Cardiac muscle cell (in vitro differentiated cells and primary cell): Measurements from ENCODE around the gene SLC13A3. TPM values are rescaled to one million over a fixed set of nuclear protein-coding genes. Genes with fewer than 3 reads are reported as not detected.

Experiments used
- DNase-seq, 2 donors: peaks; one replicate each; pipeline versions ENCODE4 v3.0.0 to v3.0.0-alpha.2; 2010 to 2017; ENCODE audit warnings: low read depth in 1 of 2, low spot score in 1 of 2
- H3K27ac ChIP-seq: fragments of 200-600 bp; sonication (generic); 2 replicates; pipeline ENCODE4 v1.5.1; 2016
- H3K27me3 ChIP-seq: fragments of 200-600 bp; sonication (generic); 2 replicates; pipeline ENCODE4 v1.6.0; 2016; ENCODE audit warnings: control low read depth
- H3K36me3 ChIP-seq: fragments of 200-600 bp; sonication (generic); 2 replicates; pipeline ENCODE4 v1.5.1; 2016; ENCODE audit warnings: control low read depth
- H3K4me1 ChIP-seq: fragments of 200-600 bp; sonication (generic); 2 replicates; pipeline ENCODE4 v1.8.1; 2017; ENCODE audit warnings: low read depth, mild to moderate bottlenecking, mixed run types
- H3K4me3 ChIP-seq: fragments of 200-600 bp; sonication (generic); 2 replicates; pipeline ENCODE4 v1.5.1; 2016; ENCODE audit warnings: mild to moderate bottlenecking
- H3K9me3 ChIP-seq: fragments of 200-600 bp; sonication (generic); 2 replicates; pipeline ENCODE4 v1.5.1; 2017; ENCODE audit warnings: low read depth, mild to moderate bottlenecking, control low read depth
- CTCF ChIP-seq: IDR thresholded peaks from 2 replicates; pipeline ENCODE4 v1.5.1; 2012; ENCODE audit warnings: low read depth, mild to moderate bottlenecking, low read length
- polyA plus RNA-seq: library from polyadenylated mRNA; unstranded; fragments of >200 nt; fragmentation: Nextera tagmentation; extraction: Ambion mirVana; gene quantifications from 2 replicates; pipeline ENCODE4 v1.2.1, GENCODE V29; 2016
- total RNA-seq: library from RNA; depleted of rRNA; stranded (reverse); fragments of >200 nt; gene quantifications from 2 replicates; pipeline ENCODE4 v1.2.3, GENCODE V29; 2016

The SLC13A3 gene
- total and polyA plus RNA-seq, 2 experiments from 2014 or later = 2.1 to 3.9 TPM

- TF ChIP-seq CTCF = no peak
- Histone ChIP-seq H3K27me3 (no peaks in the 10 kb centered on the region), H3K27ac (no peak overlapping the region), H3K4me3 (no peak overlapping the region), H3K4me1 (peaks cover 6% of the 10 kb centered on the region), H3K36me3 (no peaks in the 10 kb centered on the region), H3K9me3 (no peaks in the 10 kb centered on the region)
- DNase-seq = no peak
Measured at GRCh38 chr20:46549188-46549972, 101.9 kb downstream of the SLC13A3 start.

GRCh38 chr20:46548688-46549087 is 102.6 kb downstream of the SLC13A3 start:
- Histone ChIP-seq H3K36me3 (no peaks in the 10 kb centered on the region), H3K9me3 (no peaks in the 10 kb centered on the region), H3K4me3 (no peak overlapping the region), H3K27me3 (no peaks in the 10 kb centered on the region), H3K4me1 (peaks cover 6% of the 10 kb centered on the region), H3K27ac (no peak overlapping the region)
- no peak for DNase-seq
- TF ChIP-seq CTCF = no peak

GRCh38 chr20:46547995-46548394 is 103.3 kb downstream of the SLC13A3 start:
- Histone ChIP-seq H3K4me3 (no peak overlapping the region), H3K4me1 (peaks cover 4% of the 10 kb centered on the region), H3K9me3 (no peaks in the 10 kb centered on the region), H3K36me3 (no peaks in the 10 kb centered on the region), H3K27me3 (no peaks in the 10 kb centered on the region), H3K27ac (no peak overlapping the region)
- no peak for TF ChIP-seq CTCF
- DNase-seq = no peak

- Histone ChIP-seq H3K4me3 (no peak overlapping the region), H3K27me3 (no peaks in the 10 kb centered on the region), H3K9me3 (no peaks in the 10 kb centered on the region), H3K4me1 (no peaks in the 10 kb centered on the region), H3K27ac (no peak overlapping the region), H3K36me3 (no peaks in the 10 kb centered on the region)
- no peak for TF ChIP-seq CTCF
- no peak for DNase-seq
Measured at GRCh38 chr20:46546936-46547335, 104.3 kb downstream of the SLC13A3 start.

- Histone ChIP-seq H3K4me1 (no peaks in the 10 kb centered on the region), H3K27ac (no peak overlapping the region), H3K36me3 (no peaks in the 10 kb centered on the region), H3K9me3 (no peaks in the 10 kb centered on the region), H3K4me3 (no peak overlapping the region), H3K27me3 (no peaks in the 10 kb centered on the region)
- no peak for TF ChIP-seq CTCF
- no peak for DNase-seq
Measured at GRCh38 chr20:46546298-46546697, 105.0 kb downstream of the SLC13A3 start.
